Measurements from ENCODE around the gene VN1R5.

Gene VN1R5

GRCh38 chr1:247243524-247244137 is 12.2 kb upstream of the VN1R5 start:
- no peak overlapping the region for H3K4me3 Mint-ChIP-seq
- no peaks in the 10 kb centered on the region for H3K4me1 Mint-ChIP-seq (ENCODE audit: low read depth)
- H3K27me3 Mint-ChIP-seq (ENCODE audit: low read depth), result no peaks in the 10 kb centered on the region
- no peak for DNase-seq (ENCODE audit: low spot score)
- H3K36me3 Mint-ChIP-seq (ENCODE audit: low read depth), result no peaks in the 10 kb centered on the region
- H3K9me3 Mint-ChIP-seq, result peaks cover 30% of the 10 kb centered on the region
- H3K27ac Mint-ChIP-seq, result no peak overlapping the region

GRCh38 chr1:247246325-247247115 is 9.4 kb upstream of the VN1R5 start:
- H3K9me3 Mint-ChIP-seq, result peaks cover 41% of the 10 kb centered on the region
- no peaks in the 10 kb centered on the region for H3K4me1 Mint-ChIP-seq (ENCODE audit: low read depth)
- no peak overlapping the region for H3K27ac Mint-ChIP-seq
- no peaks in the 10 kb centered on the region for H3K36me3 Mint-ChIP-seq (ENCODE audit: low read depth)
- H3K4me3 Mint-ChIP-seq, result no peak overlapping the region
- DNase-seq (ENCODE audit: low spot score), result no peak
- H3K27me3 Mint-ChIP-seq (ENCODE audit: low read depth), result no peaks in the 10 kb centered on the region

DNA sequence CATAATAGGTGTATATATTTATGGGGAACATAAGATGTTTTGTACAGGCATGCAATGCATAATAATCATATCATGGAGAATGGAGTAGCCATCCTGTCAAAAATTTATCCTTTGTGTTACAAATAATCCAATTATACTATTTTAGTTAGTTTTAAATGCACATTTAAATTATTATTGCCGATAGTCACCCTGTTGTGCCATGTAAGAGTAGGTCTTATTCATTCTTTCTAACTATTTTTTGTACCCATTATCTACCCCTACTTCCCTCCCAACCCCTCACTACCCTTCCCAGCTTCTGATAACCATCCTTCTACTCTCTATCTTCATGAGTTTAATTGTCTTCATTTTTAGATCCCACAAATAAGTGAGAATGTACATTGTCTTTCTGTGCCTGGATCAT is 8.3 kb upstream of the VN1R5 start:
- Mint-ChIP-seq H3K36me3 (ENCODE audit: low read depth) (no peaks in the 10 kb centered on the region), H3K27me3 (ENCODE audit: low read depth) (no peaks in the 10 kb centered on the region), H3K4me1 (ENCODE audit: low read depth) (no peaks in the 10 kb centered on the region), H3K4me3 (no peak overlapping the region), H3K27ac (no peak overlapping the region), H3K9me3 (peaks cover 49% of the 10 kb centered on the region)
- no peak for DNase-seq (ENCODE audit: low spot score)

DNA sequence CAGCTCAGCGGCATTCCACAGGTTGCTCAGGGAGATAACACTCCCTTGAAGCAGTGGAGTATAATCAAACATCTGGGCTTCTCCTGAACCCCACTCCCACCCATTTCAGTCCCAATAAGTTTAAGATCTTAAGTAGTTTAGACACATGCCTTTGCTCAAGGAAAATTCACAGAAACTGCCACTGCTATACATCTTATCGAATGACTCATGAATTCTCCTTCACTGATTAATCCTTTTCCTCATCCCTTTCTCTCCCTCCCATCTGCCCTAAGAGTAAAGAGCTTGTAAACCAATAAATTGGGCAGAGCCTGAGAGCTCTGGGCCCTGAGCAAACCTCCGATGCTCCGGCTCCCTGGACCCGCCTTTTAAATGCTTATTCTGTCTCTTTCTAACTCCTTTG is 10.2 kb downstream of the VN1R5 start:
- no peaks in the 10 kb centered on the region for H3K27me3 Mint-ChIP-seq (ENCODE audit: low read depth)
- peaks cover 31% of the 10 kb centered on the region for H3K9me3 Mint-ChIP-seq
- no peaks in the 10 kb centered on the region for H3K4me1 Mint-ChIP-seq (ENCODE audit: low read depth)
- no peak overlapping the region for H3K4me3 Mint-ChIP-seq
- H3K27ac Mint-ChIP-seq, result no peak overlapping the region
- no peak for DNase-seq (ENCODE audit: low spot score)
- no peaks in the 10 kb centered on the region for H3K36me3 Mint-ChIP-seq (ENCODE audit: low read depth)

- no peaks in the 10 kb centered on the region for H3K4me1 Mint-ChIP-seq (ENCODE audit: low read depth)
- H3K9me3 Mint-ChIP-seq, result peaks cover 29% of the 10 kb centered on the region
- H3K36me3 Mint-ChIP-seq (ENCODE audit: low read depth), result no peaks in the 10 kb centered on the region
- H3K4me3 Mint-ChIP-seq, result no peak overlapping the region
- H3K27ac Mint-ChIP-seq, result no peak overlapping the region
- DNase-seq (ENCODE audit: low spot score), result no peak
- H3K27me3 Mint-ChIP-seq (ENCODE audit: low read depth), result no peaks in the 10 kb centered on the region
Measured at GRCh38 chr1:247268390-247269045, 12.6 kb downstream of the VN1R5 start.

DNA sequence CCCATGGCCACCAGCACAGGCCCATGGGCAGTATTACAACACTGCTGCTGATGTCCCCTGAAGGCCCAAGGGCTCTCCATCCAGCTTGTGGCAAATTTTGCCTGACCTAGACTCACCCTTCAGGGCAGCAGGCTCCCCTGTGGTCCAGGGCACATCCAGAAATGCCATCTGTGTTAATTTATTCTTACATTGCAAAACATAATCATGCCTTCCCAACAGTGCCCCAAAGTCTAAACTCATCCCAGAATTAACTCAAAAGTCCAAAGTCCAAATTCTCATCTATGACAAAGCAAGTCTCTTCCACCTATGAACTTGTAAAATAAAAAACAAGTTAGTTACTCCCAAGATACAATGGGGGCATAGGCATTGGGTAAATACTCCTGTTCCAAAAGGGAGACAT is 13.3 kb downstream of the VN1R5 start:
- H3K9me3 Mint-ChIP-seq, result peaks cover 26% of the 10 kb centered on the region
- H3K36me3 Mint-ChIP-seq (ENCODE audit: low read depth), result no peaks in the 10 kb centered on the region
- H3K27ac Mint-ChIP-seq, result no peak overlapping the region
- H3K4me1 Mint-ChIP-seq (ENCODE audit: low read depth), result no peaks in the 10 kb centered on the region
- H3K4me3 Mint-ChIP-seq, result no peak overlapping the region
- no peaks in the 10 kb centered on the region for H3K27me3 Mint-ChIP-seq (ENCODE audit: low read depth)
- no peak for DNase-seq (ENCODE audit: low spot score)

- H3K27me3 Mint-ChIP-seq (ENCODE audit: low read depth), result no peaks in the 10 kb centered on the region
- H3K36me3 Mint-ChIP-seq (ENCODE audit: low read depth), result no peaks in the 10 kb centered on the region
- H3K4me3 Mint-ChIP-seq, result no peak overlapping the region
- peaks cover 18% of the 10 kb centered on the region for H3K9me3 Mint-ChIP-seq
- no peaks in the 10 kb centered on the region for H3K4me1 Mint-ChIP-seq (ENCODE audit: low read depth)
- H3K27ac Mint-ChIP-seq, result no peak overlapping the region
- no peak for DNase-seq (ENCODE audit: low spot score)
Measured at GRCh38 chr1:247270003-247270402, 14.1 kb downstream of the VN1R5 start.

GRCh38 chr1:247273013-247273412 is 17.1 kb downstream of the VN1R5 start:
- Mint-ChIP-seq H3K27me3 (ENCODE audit: low read depth) (no peaks in the 10 kb centered on the region), H3K27ac (no peak overlapping the region), H3K4me1 (ENCODE audit: low read depth) (no peaks in the 10 kb centered on the region), H3K9me3 (peaks cover 26% of the 10 kb centered on the region), H3K36me3 (ENCODE audit: low read depth) (no peaks in the 10 kb centered on the region), H3K4me3 (no peak overlapping the region)
- DNase-seq (ENCODE audit: low spot score), result no peak

- peaks cover 22% of the 10 kb centered on the region for H3K9me3 Mint-ChIP-seq
- H3K36me3 Mint-ChIP-seq (ENCODE audit: low read depth), result no peaks in the 10 kb centered on the region
- H3K27ac Mint-ChIP-seq, result no peak overlapping the region
- no peaks in the 10 kb centered on the region for H3K27me3 Mint-ChIP-seq (ENCODE audit: low read depth)
- no peaks in the 10 kb centered on the region for H3K4me1 Mint-ChIP-seq (ENCODE audit: low read depth)
- no peak for DNase-seq (ENCODE audit: low spot score)
- no peak overlapping the region for H3K4me3 Mint-ChIP-seq
Measured at GRCh38 chr1:247274605-247275256, 18.9 kb downstream of the VN1R5 start.

GRCh38 chr1:247277191-247277590 is 21.3 kb downstream of the VN1R5 start:
- Mint-ChIP-seq H3K27me3 (ENCODE audit: low read depth) (no peaks in the 10 kb centered on the region), H3K9me3 (peaks cover 12% of the 10 kb centered on the region), H3K27ac (no peak overlapping the region), H3K36me3 (ENCODE audit: low read depth) (no peaks in the 10 kb centered on the region), H3K4me1 (ENCODE audit: low read depth) (no peaks in the 10 kb centered on the region), H3K4me3 (no peak overlapping the region)
- no peak for DNase-seq (ENCODE audit: low spot score)

DNA sequence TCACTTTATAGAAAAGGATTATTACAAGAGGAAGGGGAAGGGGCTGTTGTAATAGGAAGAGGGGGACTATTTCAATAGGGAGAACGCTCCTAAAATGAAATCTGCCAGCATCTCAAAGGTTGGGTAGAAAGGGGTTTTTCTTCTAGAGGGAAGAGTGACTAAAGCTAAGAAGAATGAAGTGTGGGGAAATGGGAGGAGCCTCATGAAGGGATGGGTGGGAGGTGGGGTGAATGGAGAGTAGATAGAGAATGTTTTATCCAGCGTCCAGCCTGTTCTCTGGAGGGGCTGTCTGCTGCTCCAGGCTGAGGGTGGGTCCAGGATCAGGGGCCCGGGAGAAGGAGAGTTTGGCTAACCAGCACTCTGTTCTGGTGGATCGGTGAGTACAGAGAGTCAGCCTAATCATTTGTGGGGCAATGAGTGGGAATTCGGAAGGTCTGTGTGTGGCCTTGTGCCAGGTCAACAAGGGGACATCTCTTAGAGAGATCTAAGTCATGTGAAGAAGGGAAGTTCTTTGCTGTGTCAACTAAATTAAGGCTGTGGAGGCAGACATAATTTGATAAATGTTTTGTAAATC is 25.2 kb downstream of the VN1R5 start:
- H3K9me3 Mint-ChIP-seq, result peaks cover 7% of the 10 kb centered on the region
- H3K27ac Mint-ChIP-seq, result no peak overlapping the region
- no peaks in the 10 kb centered on the region for H3K4me1 Mint-ChIP-seq (ENCODE audit: low read depth)

GRCh38 chr1:247286134-247286670 is 30.3 kb downstream of the VN1R5 start:
- DNase-seq (ENCODE audit: low spot score), result no peak
- no peaks in the 10 kb centered on the region for H3K4me1 Mint-ChIP-seq (ENCODE audit: low read depth)
- peaks cover 27% of the 10 kb centered on the region for H3K9me3 Mint-ChIP-seq
- H3K27me3 Mint-ChIP-seq (ENCODE audit: low read depth), result no peaks in the 10 kb centered on the region
- no peak overlapping the region for H3K4me3 Mint-ChIP-seq
- H3K36me3 Mint-ChIP-seq (ENCODE audit: low read depth), result no peaks in the 10 kb centered on the region
- no peak overlapping the region for H3K27ac Mint-ChIP-seq

More for the DNA sequence above, 25.2 kb downstream of the VN1R5 start:
- Mint-ChIP-seq H3K36me3 (ENCODE audit: low read depth) (no peaks in the 10 kb centered on the region), H3K27me3 (ENCODE audit: low read depth) (no peaks in the 10 kb centered on the region), H3K4me3 (no peak overlapping the region)
- no peak for DNase-seq (ENCODE audit: low spot score)

GRCh38 chr1:247287460-247287859 is 31.6 kb downstream of the VN1R5 start:
- H3K9me3 Mint-ChIP-seq, result peaks cover 27% of the 10 kb centered on the region
- H3K4me1 Mint-ChIP-seq (ENCODE audit: low read depth), result peaks cover 3% of the 10 kb centered on the region
- no peak overlapping the region for H3K27ac Mint-ChIP-seq
- no peak overlapping the region for H3K4me3 Mint-ChIP-seq
- no peaks in the 10 kb centered on the region for H3K36me3 Mint-ChIP-seq (ENCODE audit: low read depth)
- no peak for DNase-seq (ENCODE audit: low spot score)
- H3K27me3 Mint-ChIP-seq (ENCODE audit: low read depth), result no peaks in the 10 kb centered on the region
